HepG2 (cell line): ENCODE measurements around the gene PIAS1. TPM values are rescaled to one million over a fixed set of nuclear protein-coding genes. Genes with fewer than 3 reads are reported as not detected.

ENCODE experiments used
- ISX ChIP-seq: sonication (generic); formaldehyde crosslinking; conservative IDR thresholded peaks from 2 replicates; pipeline ENCODE4 v1.5.0; 2020; ENCODE audit warnings: missing genetic modification reagents
- KDM4B ChIP-seq: sonication (generic); formaldehyde crosslinking; IDR thresholded peaks from 2 replicates; pipeline ENCODE4 v1.4.0; 2020; ENCODE audit warnings: missing genetic modification reagents
- MAFG ChIP-seq: sonication (generic); formaldehyde crosslinking; IDR thresholded peaks from 2 replicates; pipeline ENCODE4 v1.5.1; 2020; ENCODE audit warnings: mild to moderate bottlenecking, missing genetic modification reagents
- MBNL3 ChIP-seq: fragments of 250-450 bp; sonication (Bioruptor Pico); conservative IDR thresholded peaks from 2 replicates; pipeline ENCODE4 v1.8.0; 2022; ENCODE audit warnings: mild to moderate bottlenecking, inconsistent platforms
- NCOA2 ChIP-seq: sonication (generic); formaldehyde crosslinking; IDR thresholded peaks from 2 replicates; pipeline ENCODE4 v1.8.0; 2022; ENCODE audit warnings: inconsistent platforms
- PHB2 ChIP-seq: fragments of 450-650 bp; IDR thresholded peaks from 2 replicates; pipeline ENCODE4 v1.6.1; 2018; ENCODE audit not compliant: partially characterized antibody
- ZNF326 ChIP-seq: sonication (generic); formaldehyde crosslinking; IDR thresholded peaks from 2 replicates; pipeline ENCODE4 v1.4.0; 2020; ENCODE audit warnings: missing genetic modification reagents, borderline replicate concordance
- ZNF746 ChIP-seq: sonication (generic); formaldehyde crosslinking; IDR thresholded peaks from 2 replicates; pipeline ENCODE4 v1.8.0; 2022; ENCODE audit warnings: mild to moderate bottlenecking, missing genetic modification reagents
- polyA plus RNA-seq, 8 experiments: library from polyadenylated mRNA; depleted of rRNA in 3 of 8; stranded (reverse) in 7 of 8; unstranded in 1 of 8; fragments of >200 nt; fragmentation: Illumina TruSeq in 4 of 8; extraction: Trizol in 4 of 8; gene quantifications; 2 replicates each; pipeline versions ENCODE4 v1.2.1 to v1.2.3, GENCODE V29; 2011 to 2016; ENCODE audit warnings: low read depth in 4 of 8, missing spikeins in 1 of 8, mixed read lengths in 1 of 8; ENCODE audit not compliant: insufficient read depth in 1 of 8
- total RNA-seq, 5 experiments: library from RNA; depleted of rRNA; stranded (reverse); fragments of >200 nt; fragmentation: Illumina TruSeq; extraction: Trizol; gene quantifications; 2 replicates each; pipeline ENCODE4 v1.2.3, GENCODE V29; 2016; ENCODE audit warnings: low read depth in 1 of 5
- TF ChIP-seq, protein P1 (sequence below): sonication (generic); formaldehyde crosslinking; IDR thresholded peaks from 2 replicates; pipeline ENCODE4 v1.4.0; 2020; ENCODE audit warnings: missing genetic modification reagents
- TF ChIP-seq, protein P2 (sequence below): sonication (generic); formaldehyde crosslinking; IDR thresholded peaks from 2 replicates; pipeline ENCODE4 v1.4.0; 2020; ENCODE audit warnings: missing genetic modification reagents, borderline replicate concordance

Gene PIAS1
- total and polyA plus RNA-seq, 2 of the 13 experiments (the other 11 are each of a cell fraction or from before 2014, with no cell fraction given): 20.7 to 33.7 TPM

DNA sequence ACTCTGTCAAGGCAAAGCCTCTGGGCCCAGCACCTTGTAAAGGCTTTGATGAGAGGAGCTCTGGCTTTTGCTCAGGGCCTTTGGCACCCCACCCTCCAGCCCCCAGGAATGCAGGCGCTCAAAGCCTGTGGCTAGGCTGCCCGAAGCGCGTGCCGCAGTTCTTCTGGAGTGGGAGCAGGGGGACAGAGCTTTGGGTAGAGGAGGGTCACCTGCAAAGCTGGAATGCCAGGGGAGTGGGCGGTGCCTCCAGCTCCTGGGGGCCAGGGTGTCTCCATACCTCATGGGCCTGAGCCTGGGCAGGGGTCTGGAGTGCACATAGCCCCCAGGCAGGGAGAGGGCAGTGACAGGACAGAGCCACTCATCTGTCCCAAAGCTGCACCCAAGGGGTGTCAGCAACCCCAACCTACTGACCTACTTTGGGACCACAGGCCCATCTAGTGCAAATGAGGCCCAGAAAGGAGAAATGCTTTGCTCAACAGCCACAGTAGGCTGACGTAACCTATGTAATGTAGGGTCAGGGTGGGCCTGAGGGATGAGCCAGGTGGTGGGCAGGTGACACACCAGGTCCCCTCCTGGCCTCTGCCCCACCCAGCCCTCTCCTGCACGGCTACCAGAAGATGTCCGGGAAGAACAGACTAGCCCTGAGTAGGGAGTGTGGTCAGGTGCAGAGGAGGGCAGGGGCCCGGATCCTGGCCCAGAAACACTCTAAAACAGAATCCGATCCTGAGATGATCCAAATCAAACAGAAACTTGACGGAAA lies 153.2 kb downstream of the PIAS1 start (continued):
- TF ChIP-seq ZNF746 (CRISPR knock-in tag) (no peak), NCOA2 (CRISPR knock-in tag) (no peak), ISX (CRISPR knock-in tag) (no peak), PHB2 (no peak), KDM4B (CRISPR knock-in tag) (no peak), MAFG (no peak), MBNL3 (no peak), ZNF326 (no peak)
- TF ChIP-seq, protein P1, sequence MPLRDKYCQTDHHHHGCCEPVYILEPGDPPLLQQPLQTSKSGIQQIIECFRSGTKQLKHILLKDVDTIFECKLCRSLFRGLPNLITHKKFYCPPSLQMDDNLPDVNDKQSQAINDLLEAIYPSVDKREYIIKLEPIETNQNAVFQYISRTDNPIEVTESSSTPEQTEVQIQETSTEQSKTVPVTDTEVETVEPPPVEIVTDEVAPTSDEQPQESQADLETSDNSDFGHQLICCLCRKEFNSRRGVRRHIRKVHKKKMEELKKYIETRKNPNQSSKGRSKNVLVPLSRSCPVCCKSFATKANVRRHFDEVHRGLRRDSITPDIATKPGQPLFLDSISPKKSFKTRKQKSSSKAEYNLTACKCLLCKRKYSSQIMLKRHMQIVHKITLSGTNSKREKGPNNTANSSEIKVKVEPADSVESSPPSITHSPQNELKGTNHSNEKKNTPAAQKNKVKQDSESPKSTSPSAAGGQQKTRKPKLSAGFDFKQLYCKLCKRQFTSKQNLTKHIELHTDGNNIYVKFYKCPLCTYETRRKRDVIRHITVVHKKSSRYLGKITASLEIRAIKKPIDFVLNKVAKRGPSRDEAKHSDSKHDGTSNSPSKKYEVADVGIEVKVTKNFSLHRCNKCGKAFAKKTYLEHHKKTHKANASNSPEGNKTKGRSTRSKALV (CRISPR knock-in tag): no peak
- TF ChIP-seq, protein P2, sequence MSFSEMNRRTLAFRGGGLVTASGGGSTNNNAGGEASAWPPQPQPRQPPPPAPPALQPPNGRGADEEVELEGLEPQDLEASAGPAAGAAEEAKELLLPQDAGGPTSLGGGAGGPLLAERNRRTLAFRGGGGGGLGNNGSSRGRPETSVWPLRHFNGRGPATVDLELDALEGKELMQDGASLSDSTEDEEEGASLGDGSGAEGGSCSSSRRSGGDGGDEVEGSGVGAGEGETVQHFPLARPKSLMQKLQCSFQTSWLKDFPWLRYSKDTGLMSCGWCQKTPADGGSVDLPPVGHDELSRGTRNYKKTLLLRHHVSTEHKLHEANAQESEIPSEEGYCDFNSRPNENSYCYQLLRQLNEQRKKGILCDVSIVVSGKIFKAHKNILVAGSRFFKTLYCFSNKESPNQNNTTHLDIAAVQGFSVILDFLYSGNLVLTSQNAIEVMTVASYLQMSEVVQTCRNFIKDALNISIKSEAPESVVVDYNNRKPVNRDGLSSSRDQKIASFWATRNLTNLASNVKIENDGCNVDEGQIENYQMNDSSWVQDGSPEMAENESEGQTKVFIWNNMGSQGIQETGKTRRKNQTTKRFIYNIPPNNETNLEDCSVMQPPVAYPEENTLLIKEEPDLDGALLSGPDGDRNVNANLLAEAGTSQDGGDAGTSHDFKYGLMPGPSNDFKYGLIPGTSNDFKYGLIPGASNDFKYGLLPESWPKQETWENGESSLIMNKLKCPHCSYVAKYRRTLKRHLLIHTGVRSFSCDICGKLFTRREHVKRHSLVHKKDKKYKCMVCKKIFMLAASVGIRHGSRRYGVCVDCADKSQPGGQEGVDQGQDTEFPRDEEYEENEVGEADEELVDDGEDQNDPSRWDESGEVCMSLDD: no peak
